ENCODE data around the gene KCNIP1. TPM values are rescaled to one million over a fixed set of nuclear protein-coding genes. Genes with fewer than 3 reads are reported as not detected.

The KCNIP1 gene
- total RNA-seq, 1 experiment from 2014 or later, result not detected

DNA sequence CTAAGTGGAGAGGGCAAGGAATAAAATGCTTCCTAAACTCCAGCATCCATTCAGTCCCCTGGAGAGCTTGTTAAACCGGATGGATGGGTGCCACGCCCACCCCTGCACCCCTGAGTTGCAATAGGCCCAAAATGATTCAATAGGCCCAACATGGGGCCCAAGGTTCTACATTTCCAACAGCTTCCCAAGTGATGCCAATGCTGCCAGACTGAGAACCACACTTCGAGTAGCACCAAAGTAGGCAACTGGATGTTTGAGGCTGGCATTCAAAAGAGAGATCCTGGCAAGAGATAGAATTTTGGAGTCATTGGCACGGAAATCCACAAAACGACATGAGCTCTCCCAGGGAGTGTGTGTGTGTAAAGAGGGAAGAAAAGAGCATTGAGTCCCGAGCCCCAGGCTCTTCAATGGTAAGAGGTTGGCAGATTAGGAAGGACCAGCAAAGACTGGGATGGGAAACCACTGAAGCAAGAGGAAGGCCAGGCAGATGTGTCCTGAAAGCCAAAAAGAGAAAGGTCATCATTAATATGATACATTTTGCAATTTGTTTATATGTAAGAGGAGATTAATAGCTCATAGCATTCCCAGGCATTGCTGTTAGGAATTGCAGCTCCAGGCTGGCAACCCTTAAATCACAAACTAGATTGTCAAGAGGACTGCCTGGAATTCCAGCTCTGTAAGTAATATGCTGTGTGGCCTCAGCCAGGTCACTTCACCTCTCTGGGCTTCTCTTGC, 130.6 kb downstream of the KCNIP1 start:
- Histone ChIP-seq H3K4me2 (ENCODE audit: low read length) (peak overlapping the region; percentile 85), H3K4me3 (replicated peaks in 1 of 2; ENCODE audit: low read depth in 1 of 2, low read length in 2 of 2) (0 out of 4 replicates have a peak overlapping the region, but pooled peaks of 1 of the 2 experiments have one; percentile 46), H3K9ac (ENCODE audit: low read length) (peak overlapping the region; percentile 7; the same call in 1 of the 2 replicates), H3K27me3 (ENCODE audit: insufficient read depth, low read length) (no peaks in the 10 kb centered on the region), H2AFZ (ENCODE audit: low read depth, low read length, poor library complexity, severe bottlenecking) (peak overlapping the region; percentile 74), H3K4me1 (ENCODE audit: control insufficient read depth in 1 of 2, insufficient read depth in 2 of 2, low read length in 2 of 2) (peaks cover 11 to 29% of the 10 kb centered on the region in 2 experiments), H3K79me2 (ENCODE audit: insufficient read depth, low read length) (no peaks in the 10 kb centered on the region), H3K9me2 (ENCODE audit: insufficient read depth) (no peaks in the 10 kb centered on the region), H3K27ac (ENCODE audit: low read depth, low read length) (no peak overlapping the region), H3K9me3 (ENCODE audit: control insufficient read depth in 1 of 2, insufficient read depth in 1 of 2, low read depth in 1 of 2, low read length in 2 of 2) (no peaks in the 10 kb centered on the region), H3K36me3 (ENCODE audit: control insufficient read depth in 1 of 2, insufficient read depth in 2 of 2, low read length in 2 of 2) (no peaks in the 10 kb centered on the region), H4K20me1 (ENCODE audit: insufficient read depth) (no peaks in the 10 kb centered on the region)
- TF ChIP-seq, protein P1, sequence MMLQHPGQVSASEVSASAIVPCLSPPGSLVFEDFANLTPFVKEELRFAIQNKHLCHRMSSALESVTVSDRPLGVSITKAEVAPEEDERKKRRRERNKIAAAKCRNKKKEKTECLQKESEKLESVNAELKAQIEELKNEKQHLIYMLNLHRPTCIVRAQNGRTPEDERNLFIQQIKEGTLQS (IDR thresholded peaks at IDR 0.05), result no peak
- TF ChIP-seq JUND (IDR thresholded peaks at IDR 0.05), result no peak
- no peak for TF ChIP-seq ZFX (IDR thresholded peaks at IDR 0.05)
- TF ChIP-seq POLR2A (IDR thresholded peaks at IDR 0.05; ENCODE audit: borderline replicate concordance, extremely low read depth, insufficient read depth, insufficient read length), result no peak
- TF ChIP-seq FOSL1 (IDR thresholded peaks at IDR 0.05; ENCODE audit: low read depth), result no peak
- TF ChIP-seq CEBPB (IDR thresholded peaks at IDR 0.05; ENCODE audit: low read depth), result no peak
- TF ChIP-seq SP1 (IDR thresholded peaks at IDR 0.05; ENCODE audit: low read depth), result no peak
- no peak for TF ChIP-seq EZH2phosphoT487 (IDR thresholded peaks at IDR 0.05; ENCODE audit: borderline replicate concordance)
- TF ChIP-seq ZBTB33 (IDR thresholded peaks at IDR 0.05; ENCODE audit: extremely low read depth, insufficient replicate concordance, low read length), result no peak
- no peak for TF ChIP-seq EGR1 (IDR thresholded peaks at IDR 0.05; ENCODE audit: low read depth)
- no peak for TF ChIP-seq TCF7L2 (IDR thresholded peaks at IDR 0.05; ENCODE audit: borderline replicate concordance, extremely low read depth, insufficient read depth, insufficient read length)
- TF ChIP-seq POLR2AphosphoS5 (IDR thresholded peaks at IDR 0.05; ENCODE audit: low read depth, low read length), result no peak
- no peak for TF ChIP-seq SRF (IDR thresholded peaks at IDR 0.05; ENCODE audit: low read depth)
- TF ChIP-seq EZH2 (IDR thresholded peaks at IDR 0.05), result no peak
- no peak for TF ChIP-seq SIN3A (IDR thresholded peaks at IDR 0.05; ENCODE audit: low read depth)
- no peak for TF ChIP-seq YY1 (IDR thresholded peaks at IDR 0.05; ENCODE audit: extremely low read depth, insufficient replicate concordance, low read depth, low read length)
- TF ChIP-seq, protein P2, sequence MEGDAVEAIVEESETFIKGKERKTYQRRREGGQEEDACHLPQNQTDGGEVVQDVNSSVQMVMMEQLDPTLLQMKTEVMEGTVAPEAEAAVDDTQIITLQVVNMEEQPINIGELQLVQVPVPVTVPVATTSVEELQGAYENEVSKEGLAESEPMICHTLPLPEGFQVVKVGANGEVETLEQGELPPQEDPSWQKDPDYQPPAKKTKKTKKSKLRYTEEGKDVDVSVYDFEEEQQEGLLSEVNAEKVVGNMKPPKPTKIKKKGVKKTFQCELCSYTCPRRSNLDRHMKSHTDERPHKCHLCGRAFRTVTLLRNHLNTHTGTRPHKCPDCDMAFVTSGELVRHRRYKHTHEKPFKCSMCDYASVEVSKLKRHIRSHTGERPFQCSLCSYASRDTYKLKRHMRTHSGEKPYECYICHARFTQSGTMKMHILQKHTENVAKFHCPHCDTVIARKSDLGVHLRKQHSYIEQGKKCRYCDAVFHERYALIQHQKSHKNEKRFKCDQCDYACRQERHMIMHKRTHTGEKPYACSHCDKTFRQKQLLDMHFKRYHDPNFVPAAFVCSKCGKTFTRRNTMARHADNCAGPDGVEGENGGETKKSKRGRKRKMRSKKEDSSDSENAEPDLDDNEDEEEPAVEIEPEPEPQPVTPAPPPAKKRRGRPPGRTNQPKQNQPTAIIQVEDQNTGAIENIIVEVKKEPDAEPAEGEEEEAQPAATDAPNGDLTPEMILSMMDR (IDR thresholded peaks at IDR 0.05 in 2 of 3, conservative IDR thresholded peaks at IDR 0.05 in 1 of 3; ENCODE audit: borderline replicate concordance in 1 of 3, insufficient read depth in 1 of 3, low read depth in 2 of 3, low read length in 2 of 3), result no peak
- no peak for TF ChIP-seq ZNF274 (IDR thresholded peaks at IDR 0.05; ENCODE audit: low read depth, low read length)
- ChIA-PET CTCF (interaction anchor here (1.0 to 3.3 kb wide), 8 partner anchors 10 to 209 kb away, joined by 3 to 18 read pairs (median 8); no protein-coding TSS in a partner anchor), POLR2A (no interaction called here), RAD21 (ENCODE audit: low non-redundant PET in 1 of 2, low total read pairs in 2 of 2, uncharacterized antibody in 2 of 2, unreplicated experiment in 2 of 2) (interaction anchor here in 1 of 2 experiments (0.6 kb wide), 1 partner anchor 157 kb away, joined by 3 read pairs; no protein-coding TSS in a partner anchor)
- DNase-seq (ENCODE audit: low read depth, low spot score) (no peak), ATAC-seq (no peak)
- no TSS peak for BruUV-seq (replicated peaks)
- intact Hi-C loops (cut with micrococcal nuclease), result loop anchor here (5.0 kb wide), 1 partner anchor 367 kb away; no protein-coding TSS in a partner anchor
